IgD-negative memory B cell (primary cell): ENCODE results near the gene UBL3. TPM values are rescaled to one million over a fixed set of nuclear protein-coding genes. Genes with fewer than 3 reads are reported as not detected.
A peak's percentile ranks its signal among the peaks of the same experiment; 100 is the strongest.

Experiments
- H3K27ac Mint-ChIP-seq, 3 donors: one replicate each; pipeline ENCODE4 v1.8.0; 2020 to 2022; ENCODE audit warnings: mild to moderate bottlenecking in 3 of 3, mixed read lengths in 3 of 3, moderate library complexity in 1 of 3
- H3K27me3 Mint-ChIP-seq: one replicate; pipeline ENCODE4 v1.8.0; 2021; ENCODE audit warnings: mixed read lengths
- H3K36me3 Mint-ChIP-seq: one replicate; pipeline ENCODE4 v1.8.0; 2020; ENCODE audit warnings: mild to moderate bottlenecking, mixed read lengths
- H3K4me1 Mint-ChIP-seq, 3 donors: one replicate each; pipeline ENCODE4 v1.8.0; 2020 to 2022; ENCODE audit warnings: mixed read lengths in 3 of 3, mild to moderate bottlenecking in 1 of 3
- H3K4me3 Mint-ChIP-seq, 4 donors: one replicate each; pipeline ENCODE4 v1.8.0; 2020 to 2022; ENCODE audit warnings: mild to moderate bottlenecking in 4 of 4, mixed read lengths in 4 of 4, moderate library complexity in 3 of 4
- H3K9me3 Mint-ChIP-seq, 3 donors: one replicate each; pipeline ENCODE4 v1.8.0; 2020 to 2021; ENCODE audit warnings: mixed read lengths in 3 of 3, mild to moderate bottlenecking in 1 of 3
- polyA plus RNA-seq: library from polyadenylated mRNA; unstranded; fragments of 300-500 nt; fragmentation: Illumina TruSeq; gene quantifications from one replicate; pipeline ENCODE4 v1.2.3, GENCODE V29; 2021

Gene UBL3
- polyA plus RNA-seq, 1 donor from 2014 or later, result 25.7 TPM

DNA sequence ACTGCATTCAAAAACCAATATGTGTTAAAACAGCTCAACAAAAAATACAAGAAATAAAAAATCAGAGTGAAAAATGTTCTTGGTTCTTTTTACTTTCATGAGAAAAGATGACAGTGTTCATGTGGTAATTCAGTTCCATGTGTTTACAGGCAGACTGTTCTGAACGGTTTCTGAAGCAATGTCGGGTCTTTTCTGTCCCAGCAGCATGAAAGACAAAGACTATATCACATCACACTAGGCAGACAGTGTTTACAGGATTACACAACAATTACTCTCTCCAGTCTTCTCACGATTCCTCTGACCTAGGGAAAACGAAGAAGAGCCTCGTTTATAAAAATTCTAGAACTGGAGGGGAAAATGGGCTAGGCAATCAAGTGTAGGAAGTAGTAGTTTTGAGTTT, 83.4 kb downstream of the UBL3 start:
- Mint-ChIP-seq H3K4me1 (peaks cover 9 to 23% (median 17%) of the 10 kb centered on the region in 3 donors), H3K27me3 (no peaks in the 10 kb centered on the region), H3K9me3 (no peaks in the 10 kb centered on the region), H3K4me3 (no peak overlapping the region), H3K27ac (no peak overlapping the region), H3K36me3 (peaks cover 8% of the 10 kb centered on the region)

DNA sequence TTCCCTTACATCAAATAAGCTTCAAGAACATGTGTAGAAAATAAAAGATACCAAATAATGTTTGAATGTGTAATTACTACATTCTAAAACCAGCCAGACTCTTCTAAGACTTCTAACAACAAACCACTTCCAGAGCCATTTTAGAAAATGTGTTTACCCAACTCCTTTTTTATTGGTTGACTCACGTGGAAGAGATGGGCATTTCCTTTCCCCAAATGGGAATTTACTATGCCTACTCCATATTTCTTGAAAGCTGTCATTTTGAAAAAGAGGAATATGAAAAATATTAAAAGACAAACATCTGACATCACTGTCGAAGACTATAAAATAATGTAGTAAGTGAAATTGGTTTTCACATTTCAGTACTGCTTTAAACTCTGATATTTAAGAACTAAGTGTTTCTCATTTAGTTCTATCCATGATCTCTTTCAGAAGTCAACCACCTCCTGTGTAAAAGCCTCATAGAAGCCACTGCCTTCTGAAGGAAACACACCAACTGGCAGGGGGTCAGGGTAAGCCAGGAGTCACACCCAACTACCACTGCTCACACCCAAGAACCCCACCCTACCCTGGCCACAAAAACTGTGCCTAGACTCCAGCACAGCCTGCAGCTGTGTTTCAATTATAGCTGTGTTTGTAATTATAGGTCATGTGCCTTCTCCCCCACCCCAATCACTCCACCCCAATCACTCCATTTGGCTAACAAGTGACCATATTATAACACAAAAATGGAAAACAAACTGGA, 86.8 kb downstream of the UBL3 start:
- H3K4me1 Mint-ChIP-seq, result peaks cover 27 to 45% (median 34%) of the 10 kb centered on the region in 3 donors
- peaks cover under 1% of the 10 kb centered on the region for H3K27me3 Mint-ChIP-seq
- H3K27ac Mint-ChIP-seq, result peak overlapping the region in 1 of 3 donors; percentile 26
- H3K36me3 Mint-ChIP-seq, result peaks cover 13% of the 10 kb centered on the region
- peak overlapping the region in 1 of 4 donors; percentile 76 for H3K4me3 Mint-ChIP-seq
- no peaks in the 10 kb centered on the region for H3K9me3 Mint-ChIP-seq

DNA sequence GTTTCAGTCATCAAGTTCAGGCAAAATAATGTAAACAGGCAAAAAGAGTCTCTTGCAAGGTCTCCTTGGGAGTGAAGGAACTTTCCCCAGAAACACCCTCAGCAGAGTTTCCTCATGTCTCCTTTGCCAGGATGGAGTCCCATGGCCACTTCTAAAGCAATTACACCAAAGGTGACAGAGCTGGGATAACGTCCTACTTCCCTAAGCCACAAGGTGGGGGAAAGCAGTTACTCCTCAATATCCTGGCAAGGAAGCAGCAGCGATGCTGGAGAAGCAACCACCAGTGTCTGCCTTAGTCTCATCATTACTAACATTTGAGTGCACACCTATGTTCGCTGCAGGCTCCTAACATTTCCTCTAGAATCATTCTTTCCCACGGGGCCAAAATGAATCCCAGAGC, 88.6 kb downstream of the UBL3 start:
- H3K27me3 Mint-ChIP-seq, result peaks cover 3% of the 10 kb centered on the region
- peak overlapping the region in 1 of 4 donors; percentile 24 for H3K4me3 Mint-ChIP-seq
- peaks cover 12% of the 10 kb centered on the region for H3K36me3 Mint-ChIP-seq
- H3K4me1 Mint-ChIP-seq, result peaks cover 32 to 47% (median 40%) of the 10 kb centered on the region in 3 donors
- peak overlapping the region in 1 of 3 donors; percentile 4 for H3K27ac Mint-ChIP-seq
- no peaks in the 10 kb centered on the region for H3K9me3 Mint-ChIP-seq

DNA sequence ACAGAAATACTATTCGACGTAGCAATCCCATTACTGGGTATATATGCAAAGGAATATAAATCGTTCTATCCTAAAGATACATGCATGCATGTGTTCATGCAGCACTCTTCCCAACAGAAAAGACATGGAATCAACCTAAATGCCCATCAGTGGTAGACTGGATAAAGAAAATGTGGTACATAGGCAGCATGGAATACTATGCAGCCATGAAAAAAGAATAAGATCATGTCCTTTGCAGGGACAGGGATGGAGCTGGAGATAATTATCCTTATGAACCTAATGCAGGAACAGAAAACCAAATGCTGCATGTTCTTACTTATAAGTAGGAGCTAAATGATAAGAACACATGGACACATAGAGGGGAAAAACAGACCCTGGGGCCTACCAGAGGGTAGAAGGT, 89.3 kb downstream of the UBL3 start:
- Mint-ChIP-seq H3K27ac (peak overlapping the region in 2 of 3 donors; percentile 4 to 61), H3K27me3 (peaks cover 3% of the 10 kb centered on the region), H3K36me3 (peaks cover 12% of the 10 kb centered on the region), H3K4me1 (peaks cover 32 to 47% (median 41%) of the 10 kb centered on the region in 3 donors), H3K9me3 (no peaks in the 10 kb centered on the region), H3K4me3 (no peak overlapping the region)

DNA sequence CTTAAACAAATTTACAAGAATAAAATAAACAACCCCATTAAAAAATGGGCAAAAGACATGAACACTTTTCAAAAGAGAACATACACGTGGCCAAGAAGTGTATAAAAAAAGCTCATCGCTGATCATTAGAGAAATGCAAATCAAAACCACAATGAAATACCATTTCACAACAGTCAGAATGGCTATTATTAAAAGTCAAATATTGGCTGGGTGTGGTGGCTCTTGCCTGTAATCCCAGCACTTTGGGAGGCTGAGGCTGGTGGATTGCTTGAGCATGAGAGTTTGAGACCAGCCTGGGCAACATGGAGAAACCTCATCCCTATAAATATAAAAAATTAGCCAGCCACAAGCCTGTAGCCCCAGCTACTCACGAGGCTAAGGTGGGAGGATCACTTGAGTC, 89.9 kb downstream of the UBL3 start:
- Mint-ChIP-seq H3K36me3 (peaks cover 12% of the 10 kb centered on the region), H3K27me3 (peaks cover 3% of the 10 kb centered on the region), H3K4me3 (peak overlapping the region in 1 of 4 donors; percentile 23), H3K9me3 (no peaks in the 10 kb centered on the region), H3K27ac (peak overlapping the region in 2 of 3 donors; percentile 18 to 61), H3K4me1 (peaks cover 32 to 47% (median 41%) of the 10 kb centered on the region in 3 donors)

DNA sequence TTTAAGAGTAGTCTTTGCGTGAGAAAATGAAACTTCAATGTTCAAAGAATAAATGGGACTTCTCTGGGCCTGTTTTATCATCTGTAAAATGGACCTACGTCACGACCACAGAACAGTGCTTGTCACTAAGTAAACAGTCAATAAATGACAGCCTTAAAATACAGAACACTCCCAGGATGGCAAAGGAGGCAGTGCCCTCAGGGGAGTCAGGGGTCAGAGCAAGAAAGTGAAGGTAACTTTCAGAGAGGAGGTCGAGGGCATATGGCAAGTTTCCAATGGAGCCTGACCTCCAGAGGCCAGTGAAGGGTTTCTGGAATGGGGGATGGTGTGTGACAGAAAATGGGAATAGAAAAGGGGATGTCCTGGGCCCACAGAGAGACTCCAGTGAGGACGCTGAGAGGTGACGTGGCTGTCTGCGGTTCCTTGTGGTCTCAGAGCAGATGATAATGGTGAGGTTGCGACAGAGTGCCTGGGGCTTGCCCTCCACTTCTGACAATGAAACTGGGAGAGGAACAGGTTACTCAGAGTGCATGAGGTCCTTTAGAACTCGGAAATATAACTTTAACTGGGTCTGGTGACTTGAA, 91.8 kb downstream of the UBL3 start:
- Mint-ChIP-seq H3K36me3 (peaks cover 7% of the 10 kb centered on the region), H3K4me3 (peak overlapping the region; percentile 0 to 70 (median 40)), H3K9me3 (no peaks in the 10 kb centered on the region), H3K4me1 (peaks cover 27 to 38% (median 32%) of the 10 kb centered on the region in 3 donors), H3K27me3 (peaks cover 3% of the 10 kb centered on the region), H3K27ac (peak overlapping the region; percentile 77 to 99 (median 96))

DNA sequence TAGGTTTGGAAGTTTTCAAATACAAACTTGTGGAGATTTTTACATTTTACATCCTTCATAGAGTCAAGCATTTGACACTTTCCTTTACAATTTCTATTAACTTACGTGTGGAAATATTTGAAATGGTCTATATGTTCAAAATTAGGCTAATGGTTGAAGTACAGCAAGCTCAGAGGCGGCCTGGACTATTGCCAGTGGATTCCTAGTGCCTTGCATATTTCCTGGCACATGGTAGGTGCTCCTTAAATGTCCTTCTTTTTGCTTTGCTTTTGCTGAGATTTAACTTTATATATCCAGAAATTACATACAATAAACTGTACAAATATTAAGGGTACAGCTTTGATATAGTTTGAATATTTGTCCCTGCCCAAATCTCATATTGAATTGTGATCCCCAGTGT, 93.9 kb downstream of the UBL3 start:
- Mint-ChIP-seq H3K27me3 (peaks cover 3% of the 10 kb centered on the region), H3K27ac (no peak overlapping the region), H3K4me3 (no peak overlapping the region), H3K36me3 (peaks cover 7% of the 10 kb centered on the region), H3K4me1 (peaks cover 26 to 38% (median 32%) of the 10 kb centered on the region in 3 donors), H3K9me3 (no peaks in the 10 kb centered on the region)

DNA sequence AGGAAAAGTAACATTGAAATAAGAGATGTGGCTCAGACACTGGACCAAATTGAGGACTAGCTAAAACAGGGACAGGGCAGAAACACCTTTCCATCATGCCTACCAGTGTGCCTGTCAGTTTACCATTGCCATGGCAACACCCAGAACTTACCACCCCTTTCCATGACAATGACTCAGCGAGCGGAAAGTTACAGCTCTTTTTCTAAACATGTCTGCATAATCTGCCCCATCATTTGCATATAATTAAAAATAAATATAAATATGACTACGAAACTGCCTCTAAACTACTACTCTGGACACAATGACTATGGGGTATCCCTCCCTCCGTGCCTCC, 96.0 kb downstream of the UBL3 start:
- H3K27ac Mint-ChIP-seq, result peak overlapping the region in 1 of 3 donors; percentile 31
- no peak overlapping the region for H3K4me3 Mint-ChIP-seq
- peaks cover 2% of the 10 kb centered on the region for H3K36me3 Mint-ChIP-seq
- no peaks in the 10 kb centered on the region for H3K9me3 Mint-ChIP-seq
- H3K4me1 Mint-ChIP-seq, result peaks cover 18 to 27% (median 22%) of the 10 kb centered on the region in 3 donors
- H3K27me3 Mint-ChIP-seq, result peaks cover 6% of the 10 kb centered on the region

DNA sequence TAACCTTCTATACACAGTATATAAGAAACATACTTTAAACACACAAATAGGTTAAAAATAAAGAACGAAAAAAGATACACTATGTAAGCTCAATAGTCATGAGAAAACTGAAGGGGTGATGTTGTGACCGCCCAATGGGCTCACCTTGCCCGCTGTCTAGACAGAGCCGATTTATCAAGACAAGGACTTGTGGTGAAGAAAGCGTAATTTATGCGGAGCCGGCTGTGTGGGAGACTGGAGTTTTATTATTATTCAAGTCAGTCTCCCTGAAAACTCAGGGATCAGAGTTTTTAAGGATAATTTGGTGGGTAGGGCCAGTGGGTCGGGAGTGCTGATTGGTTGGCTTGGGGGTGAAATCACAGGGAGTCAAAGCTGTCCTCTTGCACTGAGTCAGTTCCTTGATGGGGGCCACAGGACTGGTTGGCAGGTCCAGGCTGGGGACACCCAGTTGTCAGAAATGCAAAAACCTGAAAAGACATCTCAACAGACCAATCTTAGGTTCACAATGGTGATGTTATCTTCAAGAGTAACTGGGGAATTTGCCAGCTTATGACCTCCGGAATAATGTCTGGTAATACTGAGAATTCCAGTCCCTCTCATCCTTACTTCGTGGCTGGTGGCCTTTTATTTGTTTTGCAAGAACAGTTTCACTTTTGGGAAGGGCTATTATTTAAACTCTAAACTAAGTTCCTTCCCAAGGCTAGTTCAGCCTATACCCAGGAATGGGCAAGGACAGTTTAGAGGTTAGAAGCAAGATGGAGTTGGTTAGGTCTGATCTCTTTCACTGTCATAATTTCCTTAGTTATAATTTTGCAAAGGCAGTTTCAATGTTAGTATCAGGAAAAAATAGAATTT, 96.6 kb downstream of the UBL3 start:
- Mint-ChIP-seq H3K36me3 (peaks cover 2% of the 10 kb centered on the region), H3K4me3 (no peak overlapping the region)

DNA sequence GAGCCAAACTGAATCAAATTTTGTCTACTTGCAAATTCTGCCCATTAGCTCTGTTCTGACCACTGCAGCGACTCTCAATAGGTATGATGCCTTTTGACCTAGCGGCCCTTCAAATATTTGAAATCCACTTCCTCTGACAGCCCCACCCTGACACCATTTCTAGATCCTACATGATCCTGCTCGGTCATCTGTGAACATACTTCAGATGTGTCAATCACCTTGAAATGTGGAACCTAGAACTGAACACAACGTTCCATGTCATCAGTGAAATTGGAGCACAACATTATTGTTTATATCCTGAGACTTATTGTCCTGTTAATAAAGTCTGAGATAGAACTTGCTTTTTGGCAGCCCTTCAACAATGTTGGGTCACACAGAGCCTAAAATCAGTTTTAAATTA, 98.2 kb downstream of the UBL3 start:
- Mint-ChIP-seq H3K9me3 (no peaks in the 10 kb centered on the region), H3K4me3 (no peak overlapping the region), H3K4me1 (peaks cover 3 to 16% (median 9%) of the 10 kb centered on the region in 3 donors), H3K27me3 (peaks cover 4% of the 10 kb centered on the region), H3K36me3 (peaks cover 2% of the 10 kb centered on the region), H3K27ac (no peak overlapping the region)

More for the DNA sequence above, 96.6 kb downstream of the UBL3 start:
- no peaks in the 10 kb centered on the region for H3K9me3 Mint-ChIP-seq
- H3K27ac Mint-ChIP-seq, result peak overlapping the region in 1 of 3 donors; percentile 20
- H3K27me3 Mint-ChIP-seq, result peaks cover 7% of the 10 kb centered on the region
- peaks cover 12 to 21% (median 16%) of the 10 kb centered on the region in 3 donors for H3K4me1 Mint-ChIP-seq

DNA sequence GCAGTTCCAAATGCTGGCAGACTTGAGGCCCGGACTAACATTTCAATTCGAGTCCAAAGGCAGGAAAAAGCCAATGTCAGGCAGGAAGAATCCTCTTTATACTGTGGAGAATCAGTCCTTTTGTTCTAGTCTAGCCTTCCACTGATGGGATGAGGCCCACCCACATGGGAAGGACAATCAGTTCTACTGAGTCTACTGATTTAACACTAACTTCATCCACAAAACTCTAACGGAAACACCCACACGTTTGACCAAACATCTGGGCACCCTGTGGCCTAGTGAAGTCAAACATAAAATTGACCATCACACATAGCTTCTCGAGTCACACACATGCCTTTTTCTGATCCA, 100.3 kb downstream of the UBL3 start:
- Mint-ChIP-seq H3K9me3 (no peaks in the 10 kb centered on the region), H3K27me3 (peaks cover 4% of the 10 kb centered on the region), H3K4me1 (peaks cover 3 to 16% (median 9%) of the 10 kb centered on the region in 3 donors)

DNA sequence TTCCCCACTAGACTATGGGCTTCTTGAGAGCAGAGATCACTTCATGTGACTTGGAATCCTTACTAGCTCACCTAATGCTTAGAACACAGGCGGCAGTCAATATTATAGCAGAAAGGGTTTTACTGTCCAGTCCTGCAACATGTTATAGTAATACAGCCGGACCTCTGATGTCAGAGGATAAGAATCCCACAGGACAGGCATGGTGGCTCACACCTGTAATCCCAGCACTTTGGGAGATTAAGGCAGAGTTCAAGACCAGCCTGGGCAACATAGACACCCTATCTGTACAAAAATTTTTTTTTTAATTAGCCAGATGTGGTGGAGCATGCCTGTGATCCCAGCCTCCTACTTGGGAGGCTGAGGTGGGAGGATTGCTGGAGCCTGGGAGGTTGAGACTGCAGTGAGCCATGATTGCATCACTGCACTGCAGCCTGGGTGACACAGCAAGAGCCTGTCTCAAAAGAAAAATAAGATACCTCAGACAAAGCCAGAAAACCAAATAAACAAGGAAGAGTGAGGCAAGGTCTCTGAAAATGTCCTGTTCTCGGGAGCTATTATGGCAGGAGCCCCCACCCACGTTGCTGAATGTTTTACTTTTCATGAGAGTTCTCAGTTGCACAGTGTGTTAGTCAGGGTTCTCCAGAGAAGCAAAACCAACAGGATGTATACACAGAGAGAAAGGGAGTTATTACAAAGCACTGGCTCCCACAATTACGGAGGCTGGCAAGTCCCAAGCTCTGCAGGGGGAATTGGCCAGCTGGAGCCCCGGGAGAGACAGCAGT, 100.8 kb downstream of the UBL3 start:
- peaks cover 3 to 16% (median 9%) of the 10 kb centered on the region in 3 donors for H3K4me1 Mint-ChIP-seq
- no peaks in the 10 kb centered on the region for H3K36me3 Mint-ChIP-seq
- H3K27me3 Mint-ChIP-seq, result peaks cover 4% of the 10 kb centered on the region
- no peaks in the 10 kb centered on the region for H3K9me3 Mint-ChIP-seq
- no peak overlapping the region for H3K27ac Mint-ChIP-seq
- no peak overlapping the region for H3K4me3 Mint-ChIP-seq

More for the DNA sequence above, 100.3 kb downstream of the UBL3 start:
- Mint-ChIP-seq H3K27ac (no peak overlapping the region), H3K4me3 (no peak overlapping the region), H3K36me3 (no peaks in the 10 kb centered on the region)

DNA sequence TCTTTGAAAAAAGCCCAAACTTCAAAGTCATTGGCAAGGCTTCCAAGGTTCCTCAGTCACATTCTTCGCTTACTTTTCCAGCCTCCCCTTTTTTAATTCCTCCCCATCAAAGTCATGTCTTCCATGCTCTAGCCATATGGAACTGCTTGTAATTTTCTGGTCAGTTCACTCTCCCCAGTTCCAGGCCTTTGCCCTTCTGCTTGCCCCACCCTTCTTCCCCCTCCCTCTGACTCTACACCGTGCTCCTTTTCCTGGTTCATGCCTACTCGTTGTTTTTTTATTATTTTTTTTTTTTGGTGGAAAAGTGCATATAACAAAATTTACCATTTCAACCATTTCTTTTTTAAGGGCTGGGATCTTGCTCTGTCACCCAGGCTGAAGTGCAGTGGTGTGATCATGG, 102.3 kb downstream of the UBL3 start:
- H3K9me3 Mint-ChIP-seq, result no peaks in the 10 kb centered on the region
- peaks cover 7% of the 10 kb centered on the region for H3K27me3 Mint-ChIP-seq
- H3K4me3 Mint-ChIP-seq, result no peak overlapping the region

DNA sequence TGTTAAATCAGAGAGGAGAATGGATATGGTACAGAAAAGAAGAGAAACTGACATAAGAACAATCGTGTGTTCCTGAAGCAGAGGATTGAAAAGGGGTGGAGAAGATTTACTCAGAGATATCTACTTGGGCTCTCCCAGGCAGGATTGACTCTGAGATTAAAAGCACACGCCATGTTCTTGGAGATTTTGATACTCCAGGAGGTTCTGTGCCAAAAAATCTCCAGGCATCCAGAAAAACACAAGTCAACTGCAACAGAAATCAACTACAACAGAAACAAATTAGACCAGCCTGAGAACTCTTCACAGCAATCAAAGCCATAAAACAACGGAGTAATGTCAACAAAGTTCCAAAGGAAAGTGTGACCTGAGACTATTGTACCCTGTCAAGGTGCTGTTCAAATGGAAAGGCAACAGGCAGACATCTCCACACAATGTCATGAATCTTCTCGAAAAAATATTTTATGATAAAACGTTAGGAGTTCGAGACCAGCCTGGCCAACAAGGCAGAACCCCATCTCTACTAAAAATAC, 104.2 kb downstream of the UBL3 start:
- Mint-ChIP-seq H3K4me1 (peaks cover 2 to 13% (median 12%) of the 10 kb centered on the region in 3 donors), H3K27me3 (peaks cover 7% of the 10 kb centered on the region), H3K36me3 (no peaks in the 10 kb centered on the region), H3K9me3 (no peaks in the 10 kb centered on the region), H3K27ac (peak overlapping the region in 1 of 3 donors; percentile 52), H3K4me3 (no peak overlapping the region)

More for the DNA sequence above, 102.3 kb downstream of the UBL3 start:
- H3K36me3 Mint-ChIP-seq, result no peaks in the 10 kb centered on the region
- peaks cover 2 to 23% (median 19%) of the 10 kb centered on the region in 3 donors for H3K4me1 Mint-ChIP-seq
- H3K27ac Mint-ChIP-seq, result no peak overlapping the region
